Esophagus squamous epithelium (tissue), 5 donors: Measurements from ENCODE around the gene AZGP1. TPM values are rescaled to one million over a fixed set of nuclear protein-coding genes. Genes with fewer than 3 reads are reported as not detected.

Experiments used
- DNase-seq: peaks from one replicate; lab custom pipeline; 2025; lab: John Stamatoyannopoulos, UW
- H3K27ac ChIP-seq, 4 donors: fragments of 200-600 bp; sonication (generic); one replicate each; pipeline ENCODE4 v1.5.1; 2016 to 2019; ENCODE audit warnings: mild to moderate bottlenecking in 1 of 4
- H3K27me3 ChIP-seq, 4 donors: fragments of 200-600 bp; sonication (generic); 1 replicate in 3 of 4; 2 replicates in 1 of 4; pipeline versions ENCODE4 v1.5.1 to v1.6.0; 2017 to 2021; ENCODE audit warnings: antibody characterized with exemption in 1 of 4
- H3K36me3 ChIP-seq, 3 donors: fragments of 200-600 bp; sonication (generic); one replicate each; pipeline ENCODE4 v1.5.1; 2016 to 2019
- H3K4me1 ChIP-seq, 3 donors: fragments of 200-600 bp; sonication (generic); one replicate each; pipeline ENCODE4 v1.5.1; 2017 to 2019
- H3K4me3 ChIP-seq, 4 donors: fragments of 200-600 bp; sonication (generic); 1 replicate in 3 of 4; 2 replicates in 1 of 4; pipeline ENCODE4 v1.5.1; 2016 to 2019; ENCODE audit warnings: mild to moderate bottlenecking in 2 of 4, moderate library complexity in 1 of 4
- H3K9me3 ChIP-seq, 3 donors: fragments of 200-600 bp; sonication (generic); one replicate each; pipeline ENCODE4 v1.5.1; 2016 to 2019
- POLR2A ChIP-seq, 4 donors: fragments of 450-650 bp; IDR thresholded peaks; one replicate each; pipeline ENCODE4 v1.6.1; 2017; ENCODE audit warnings: antibody characterized with exemption in 4 of 4, mild to moderate bottlenecking in 4 of 4, moderate library complexity in 3 of 4
- WGBS, 2 donors: methylation state at CpG; one replicate each; pipeline ENCODE4 v1.1.5; 2018; 5-methylcytosine and 5-hydroxymethylcytosine counted together
- intact Hi-C: fragments of 100-400 bp; cut with DNase I; formaldehyde crosslinking; loops from one replicate; pipeline ENCODE4 v1.15.0; 2022
- small RNA-seq, 4 donors: library from RNA; depleted of rRNA; stranded (forward); fragments of <200 nt; gene quantifications; one replicate each; pipeline ENCODE3, GENCODE V24; 2016
- total RNA-seq, 4 donors: library from RNA; depleted of rRNA; stranded (reverse); fragments of >200 nt; gene quantifications; one replicate each; pipeline ENCODE4 v1.1.0, GENCODE V29; 2016
- TF ChIP-seq, protein P1 (sequence below), 6 experiments: fragments of 450-650 bp in 4 of 6; fragments of 200-600 bp in 2 of 6; sonication (generic) in 2 of 6; IDR thresholded peaks; one replicate each; pipeline ENCODE4 v1.5.1; 2016 to 2019; ENCODE audit warnings: antibody characterized with exemption in 6 of 6, mild to moderate bottlenecking in 4 of 6, moderate library complexity in 4 of 6
- donor health status: DM: yes; HTN: yes; CAD: no.

Gene AZGP1
- total RNA-seq, 4 donors from 2014 or later, result 0.19 to 99.9 (median 1.3) TPM

DNA sequence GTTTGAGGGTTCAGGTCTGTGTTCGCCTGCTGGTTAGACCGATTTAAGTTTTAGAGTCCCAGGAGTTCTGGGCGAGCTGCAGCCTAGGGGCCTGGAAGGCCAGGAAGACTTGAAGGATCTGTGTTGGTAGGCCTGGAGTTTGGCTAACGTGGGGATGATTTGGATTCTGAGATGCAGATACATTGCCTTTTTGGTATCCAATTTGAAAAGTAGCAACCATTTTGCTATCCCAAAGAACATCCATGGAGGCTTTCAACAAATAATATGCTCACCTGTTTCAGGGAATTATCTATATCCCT lies 56.1 kb downstream of the AZGP1 start:
- DNase-seq, result no peak
- TF ChIP-seq, protein P1, sequence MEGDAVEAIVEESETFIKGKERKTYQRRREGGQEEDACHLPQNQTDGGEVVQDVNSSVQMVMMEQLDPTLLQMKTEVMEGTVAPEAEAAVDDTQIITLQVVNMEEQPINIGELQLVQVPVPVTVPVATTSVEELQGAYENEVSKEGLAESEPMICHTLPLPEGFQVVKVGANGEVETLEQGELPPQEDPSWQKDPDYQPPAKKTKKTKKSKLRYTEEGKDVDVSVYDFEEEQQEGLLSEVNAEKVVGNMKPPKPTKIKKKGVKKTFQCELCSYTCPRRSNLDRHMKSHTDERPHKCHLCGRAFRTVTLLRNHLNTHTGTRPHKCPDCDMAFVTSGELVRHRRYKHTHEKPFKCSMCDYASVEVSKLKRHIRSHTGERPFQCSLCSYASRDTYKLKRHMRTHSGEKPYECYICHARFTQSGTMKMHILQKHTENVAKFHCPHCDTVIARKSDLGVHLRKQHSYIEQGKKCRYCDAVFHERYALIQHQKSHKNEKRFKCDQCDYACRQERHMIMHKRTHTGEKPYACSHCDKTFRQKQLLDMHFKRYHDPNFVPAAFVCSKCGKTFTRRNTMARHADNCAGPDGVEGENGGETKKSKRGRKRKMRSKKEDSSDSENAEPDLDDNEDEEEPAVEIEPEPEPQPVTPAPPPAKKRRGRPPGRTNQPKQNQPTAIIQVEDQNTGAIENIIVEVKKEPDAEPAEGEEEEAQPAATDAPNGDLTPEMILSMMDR (IDR thresholded peaks at IDR 0.05), result no peak
- TF ChIP-seq POLR2A (IDR thresholded peaks at IDR 0.05), result no peak
- peak overlapping the region; percentile 89 to 96 (median 92) for H3K27ac ChIP-seq
- no peaks in the 10 kb centered on the region for H3K27me3 ChIP-seq
- H3K36me3 ChIP-seq, result peaks cover 0 to 35% (median 0%) of the 10 kb centered on the region in 3 donors
- peak overlapping the region; percentile 63 to 78 (median 71) for H3K4me3 ChIP-seq
- intact Hi-C loops, result loop anchor here (10.0 kb wide), 1 partner anchor 145 kb away; no protein-coding TSS in a partner anchor
- H3K9me3 ChIP-seq, result no peaks in the 10 kb centered on the region
- peaks cover 21 to 51% (median 24%) of the 10 kb centered on the region in 3 donors for H3K4me1 ChIP-seq
- 10 to 32% methylated on average over 4 of the region's 4 CpGs for WGBS, 2 donors

DNA sequence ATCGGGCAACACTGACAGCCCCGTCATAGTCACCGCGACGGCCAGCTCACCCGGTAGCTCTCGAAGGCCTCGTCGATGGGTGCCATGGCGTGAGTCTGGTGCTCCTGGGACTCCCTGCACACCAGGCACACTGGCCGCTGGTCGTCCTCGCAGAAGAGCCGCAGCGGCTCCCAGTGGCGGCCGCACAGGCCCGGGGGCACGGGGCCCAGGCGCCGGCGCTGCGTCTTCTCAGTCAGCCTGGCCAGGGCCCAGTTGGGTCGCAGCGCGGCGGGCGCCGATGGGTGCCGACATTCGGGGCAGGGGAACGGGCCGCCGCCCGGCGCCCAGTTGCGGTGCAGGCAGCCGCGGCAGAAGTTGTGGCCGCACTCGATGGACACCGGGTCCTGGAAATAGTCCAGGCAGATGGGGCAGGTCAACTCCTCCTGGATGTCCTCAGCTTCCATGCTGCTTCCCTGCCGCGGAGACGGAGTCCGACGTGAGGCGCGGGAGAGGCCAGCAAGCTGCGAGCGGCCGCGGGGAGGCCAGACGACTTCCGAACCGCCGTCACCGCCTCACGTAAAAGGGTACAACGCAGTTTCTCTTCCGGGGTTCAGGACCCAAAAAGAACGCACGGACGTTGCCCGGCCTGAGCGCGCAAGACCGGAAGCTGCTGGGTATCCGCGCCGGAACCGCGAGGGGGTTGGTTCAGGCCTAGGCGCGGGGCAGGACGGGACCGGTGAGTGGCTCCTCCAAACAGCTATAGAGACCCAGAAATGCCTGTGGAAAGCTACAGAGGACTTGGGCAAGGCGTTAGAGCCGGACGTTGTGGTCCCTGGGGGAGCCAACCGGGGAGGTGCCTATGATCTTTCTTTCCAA lies 56.6 kb downstream of the AZGP1 start, which contains the start of gene TRIM4:
Gene TRIM4, minus strand, starts transcription at position 572 of the 855 bp plus-strand sequence. Its CDS starts 129 bp downstream, at position 443.
- Histone ChIP-seq H3K4me1 (peaks cover 21 to 51% (median 24%) of the 10 kb centered on the region in 3 donors), H3K27me3 (no peaks in the 10 kb centered on the region), H3K27ac (peak within 1 kb of the TSS; percentile 89 to 96 (median 92)), H3K4me3 (peak within 1 kb of the TSS; percentile 63 to 78 (median 71)), H3K9me3 (no peaks in the 10 kb centered on the region), H3K36me3 (peaks cover 0 to 35% (median 0%) of the 10 kb centered on the region in 3 donors)
- peak; percentile 61 for DNase-seq
- TF ChIP-seq, protein P1 (IDR thresholded peaks at IDR 0.05), result peak in 5 of 6 experiments; percentile 2 to 33 (median 10)
- TF ChIP-seq POLR2A (IDR thresholded peaks at IDR 0.05), result peak in 2 of 4 donors; percentile 89 to 91
- intact Hi-C loops, result no loop called here
- 0% methylated on average over 1 to 9 of the region's 81 CpGs for WGBS, 2 donors

Small RNAs within 50 kb of the gene (small RNA-seq; reads per million reads assigned to genes)
- gene RF00019, result 0 reads per million in 4 donors
- 0 reads per million in 4 donors for gene RF00561

Other genes starting within 250 kb of the AZGP1 start
- not detected for gene CYP3A7, start 240.8 kb downstream of the AZGP1 start, total RNA-seq
- not detected for gene CYP3A4, start 191.8 kb downstream of the AZGP1 start, total RNA-seq
- gene CYP3A43, start 148.0 kb downstream of the AZGP1 start, total RNA-seq, result not detected
- gene OR2AE1, start 99.0 kb downstream of the AZGP1 start, total RNA-seq, result under 1 TPM in 2 of 4 donors, not detected in 2; 0.30 to 0.57 TPM
- 10 to 100 TPM; 18.3 to 35.7 (median 22.7) TPM for gene TRIM4, start 56.5 kb downstream of the AZGP1 start, total RNA-seq
- under 1 TPM in 1 of 4 donors, not detected in 3; 0.26 TPM for gene GJC3, start 46.4 kb downstream of the AZGP1 start, total RNA-seq
- gene ZKSCAN1, start 39.6 kb upstream of the AZGP1 start, total RNA-seq, result 10 to 100 TPM; 18.3 to 38.3 (median 21.9) TPM
- gene ZSCAN21, start 73.7 kb upstream of the AZGP1 start, total RNA-seq, result 10 to 100 TPM in 1 of 4 donors, 1 to 10 TPM in 3; 3.7 to 12.0 (median 8.0) TPM
- 10 to 100 TPM; 10.5 to 22.3 (median 12.2) TPM for gene ZNF3, start 105.7 kb upstream of the AZGP1 start, total RNA-seq
- 10 to 100 TPM; 50.6 to 68.0 (median 62.2) TPM for gene COPS6, start 112.9 kb upstream of the AZGP1 start, total RNA-seq
- 10 to 100 TPM; 31.8 to 67.3 (median 63.1) TPM for gene MCM7, start 125.4 kb upstream of the AZGP1 start, total RNA-seq
- 10 to 100 TPM in 2 of 4 donors, 1 to 10 TPM in 2; 8.1 to 26.1 (median 9.9) TPM for gene AP4M1, start 125.6 kb upstream of the AZGP1 start, total RNA-seq
- gene TAF6, start 143.3 kb upstream of the AZGP1 start, total RNA-seq, result 10 to 100 TPM; 24.4 to 40.6 (median 30.5) TPM
- gene CNPY4, start 143.6 kb upstream of the AZGP1 start, total RNA-seq, result 1 to 10 TPM in 3 of 4 donors, under 1 TPM in 1; 0.87 to 5.3 (median 3.1) TPM
- gene MBLAC1, start 150.9 kb upstream of the AZGP1 start, total RNA-seq, result 1 to 10 TPM; 2.1 to 6.7 (median 2.9) TPM
- gene LAMTOR4, start 172.9 kb upstream of the AZGP1 start, total RNA-seq, result 100 to 1,000 TPM in 1 of 4 donors, 10 to 100 TPM in 3; 71.8 to 138 (median 86.7) TPM
- 10 to 100 TPM in 3 of 4 donors, 1 to 10 TPM in 1; 9.3 to 20.2 (median 13.1) TPM for gene TRAPPC14, start 182.7 kb upstream of the AZGP1 start, total RNA-seq
- 1 to 10 TPM; 2.5 to 7.5 (median 5.3) TPM for gene GAL3ST4, start 192.6 kb upstream of the AZGP1 start, total RNA-seq
- gene GPC2, start 201.3 kb upstream of the AZGP1 start, total RNA-seq, result 1 to 10 TPM in 1 of 4 donors, under 1 TPM in 2, not detected in 1; 0.57 to 1.4 (median 0.83) TPM
- gene STAG3, start 201.9 kb upstream of the AZGP1 start, total RNA-seq, result under 1 TPM in 2 of 4 donors, not detected in 2; 0.40 to 0.95 TPM
- gene PVRIG, start 243.9 kb upstream of the AZGP1 start, total RNA-seq, result under 1 TPM; 0.26 to 0.99 (median 0.67) TPM